Activated T-cell treated with anti-CD3 and anti-CD28 coated beads, Interleukin-2, amount 50 U/mL, for 72 hours (primary cell): ENCODE data around the gene NAALADL2. TPM values are rescaled to one million over a fixed set of nuclear protein-coding genes. Genes with fewer than 3 reads are reported as not detected.

Experiments
- ATAC-seq, 2 donors: fragments of 150-1000 bp; cut with Tn5 transposase; replicated peaks in 1 of 2; 2 replicates each; pipeline ENCODE4 v1.10.0; 2021; ENCODE audit warnings: moderate library complexity in 2 of 2, mild to moderate bottlenecking in 1 of 2
- DNase-seq, 2 donors: peaks; one replicate each; pipeline ENCODE4 v3.0.0; 2021 to 2022; ENCODE audit warnings: mixed read lengths in 1 of 2
- H3K27ac Mint-ChIP-seq: one replicate; pipeline ENCODE4 v1.8.0; 2022; ENCODE audit warnings: mild to moderate bottlenecking, moderate library complexity, mixed read lengths
- H3K27me3 Mint-ChIP-seq: one replicate; pipeline ENCODE4 v1.8.0; 2022; ENCODE audit warnings: low read depth, mixed read lengths
- H3K36me3 Mint-ChIP-seq, 2 donors: one replicate each; pipeline ENCODE4 v1.8.0; 2022; ENCODE audit warnings: mixed read lengths in 2 of 2, mild to moderate bottlenecking in 1 of 2; ENCODE audit not compliant: insufficient read depth in 2 of 2
- H3K4me1 Mint-ChIP-seq: one replicate; pipeline ENCODE4 v1.8.0; 2022; ENCODE audit warnings: low read depth, mixed read lengths
- H3K4me3 Mint-ChIP-seq, 2 donors: one replicate each; pipeline ENCODE4 v1.8.0; 2022; ENCODE audit warnings: mild to moderate bottlenecking in 2 of 2, mixed read lengths in 2 of 2, moderate library complexity in 2 of 2
- H3K9me3 Mint-ChIP-seq, 2 donors: one replicate each; pipeline ENCODE4 v1.8.0; 2022; ENCODE audit warnings: mixed read lengths in 2 of 2
- total RNA-seq, 2 donors: library from RNA; stranded (reverse); gene quantifications; one replicate each; pipeline ENCODE4 v1.2.3, GENCODE V29; 2022

Gene NAALADL2
- total RNA-seq, 2 donors from 2014 or later, result 0.58 TPM; not detected in 1

- Mint-ChIP-seq H3K9me3 (peaks cover 0 to 5% of the 10 kb centered on the region in 2 donors), H3K36me3 (no peaks in the 10 kb centered on the region), H3K27me3 (no peaks in the 10 kb centered on the region), H3K4me3 (no peak overlapping the region), H3K4me1 (no peaks in the 10 kb centered on the region), H3K27ac (no peak overlapping the region)
- ATAC-seq, result no peak
- DNase-seq, result no peak
These were observed 693.8 kb downstream of the NAALADL2 start for GRCh38 chr3:175552929-175553328.

DNA sequence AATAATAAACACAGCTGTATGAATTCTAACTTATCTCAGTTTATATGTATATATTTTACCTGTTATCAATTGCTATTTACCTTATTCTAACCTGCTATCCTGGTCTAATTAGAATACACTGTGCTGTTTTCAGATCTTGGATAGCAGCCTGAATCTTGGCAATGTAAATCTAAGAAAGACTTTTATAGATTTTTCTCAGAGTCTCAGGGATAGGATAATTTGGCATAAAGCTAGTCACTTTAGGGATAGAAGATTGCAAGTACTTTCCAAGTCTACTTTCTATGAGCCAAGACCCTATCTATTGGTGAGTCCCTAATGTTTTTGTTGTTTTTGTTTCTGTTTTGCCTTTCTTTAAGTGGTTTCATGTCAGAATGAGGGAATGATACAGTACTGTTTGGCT, 695.7 kb downstream of the NAALADL2 start:
- no peak overlapping the region for H3K27ac Mint-ChIP-seq
- no peaks in the 10 kb centered on the region for H3K36me3 Mint-ChIP-seq
- ATAC-seq, result no peak
- H3K27me3 Mint-ChIP-seq, result no peaks in the 10 kb centered on the region
- peaks cover 3 to 8% of the 10 kb centered on the region in 2 donors for H3K9me3 Mint-ChIP-seq
- H3K4me3 Mint-ChIP-seq, result no peak overlapping the region
- DNase-seq, result no peak
- no peaks in the 10 kb centered on the region for H3K4me1 Mint-ChIP-seq

DNA sequence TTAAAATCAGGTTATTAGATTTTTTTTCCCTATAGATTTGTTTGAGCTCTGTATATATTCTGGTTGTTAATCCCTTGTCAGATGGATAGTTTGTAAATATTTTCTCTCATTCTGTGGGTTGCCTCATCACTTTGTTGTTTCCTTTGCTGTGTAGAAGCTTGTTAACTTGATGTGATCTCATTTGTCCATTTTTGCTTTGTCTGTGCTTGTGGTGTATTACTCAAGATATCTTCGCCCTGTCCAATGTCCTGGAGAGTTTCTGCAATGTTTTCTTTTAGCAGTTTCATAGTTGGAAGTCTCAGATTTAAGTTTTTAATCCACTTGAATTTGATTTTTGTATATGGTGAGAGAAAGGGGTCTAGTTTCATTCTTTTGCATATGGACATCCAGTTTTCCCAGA, 699.1 kb downstream of the NAALADL2 start:
- DNase-seq (no peak), ATAC-seq (no peak)
- H3K4me1 Mint-ChIP-seq, result no peaks in the 10 kb centered on the region
- H3K27ac Mint-ChIP-seq, result no peak overlapping the region
- no peaks in the 10 kb centered on the region for H3K36me3 Mint-ChIP-seq
- no peak overlapping the region for H3K4me3 Mint-ChIP-seq
- H3K27me3 Mint-ChIP-seq, result no peaks in the 10 kb centered on the region
- peaks cover 4 to 11% of the 10 kb centered on the region in 2 donors for H3K9me3 Mint-ChIP-seq

DNA sequence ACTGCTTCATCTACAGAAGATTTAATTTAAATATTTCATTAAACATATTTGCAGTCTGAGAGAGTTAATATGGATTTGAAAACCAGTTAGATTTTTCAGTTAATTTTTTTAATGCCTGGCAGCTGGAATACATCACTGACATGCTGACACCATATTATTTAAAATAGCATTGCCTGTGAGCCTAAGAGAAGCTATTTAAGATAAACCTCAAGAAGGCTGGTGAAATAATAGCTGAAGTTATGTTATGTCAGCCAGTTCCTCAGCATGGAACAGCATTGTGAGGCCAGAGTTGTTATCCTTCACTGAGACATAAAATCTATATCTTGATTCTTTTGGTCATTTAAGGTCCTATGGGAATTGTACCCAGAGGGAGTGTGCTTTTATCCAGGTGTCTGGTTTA, 705.2 kb downstream of the NAALADL2 start:
- H3K4me3 Mint-ChIP-seq, result no peak overlapping the region
- no peaks in the 10 kb centered on the region for H3K36me3 Mint-ChIP-seq
- DNase-seq (no peak), ATAC-seq (no peak)
- H3K9me3 Mint-ChIP-seq, result peaks cover 3 to 6% of the 10 kb centered on the region in 2 donors
- no peak overlapping the region for H3K27ac Mint-ChIP-seq
- H3K4me1 Mint-ChIP-seq, result no peaks in the 10 kb centered on the region
- no peaks in the 10 kb centered on the region for H3K27me3 Mint-ChIP-seq

- H3K4me1 Mint-ChIP-seq, result no peaks in the 10 kb centered on the region
- ATAC-seq (no peak), DNase-seq (no peak)
- peaks cover 0 to 2% of the 10 kb centered on the region in 2 donors for H3K9me3 Mint-ChIP-seq
- H3K4me3 Mint-ChIP-seq, result no peak overlapping the region
- no peaks in the 10 kb centered on the region for H3K36me3 Mint-ChIP-seq
- no peak overlapping the region for H3K27ac Mint-ChIP-seq
- H3K27me3 Mint-ChIP-seq, result no peaks in the 10 kb centered on the region
These were observed 712.0 kb downstream of the NAALADL2 start for GRCh38 chr3:175571096-175571495.

- H3K27ac Mint-ChIP-seq, result no peak overlapping the region
- H3K4me3 Mint-ChIP-seq, result no peak overlapping the region
- H3K4me1 Mint-ChIP-seq, result no peaks in the 10 kb centered on the region
- no peaks in the 10 kb centered on the region for H3K27me3 Mint-ChIP-seq
- H3K36me3 Mint-ChIP-seq, result no peaks in the 10 kb centered on the region
- peaks cover 0 to 2% of the 10 kb centered on the region in 2 donors for H3K9me3 Mint-ChIP-seq
- DNase-seq (no peak), ATAC-seq (no peak)
These were observed 714.1 kb downstream of the NAALADL2 start for GRCh38 chr3:175573226-175573625.

DNA sequence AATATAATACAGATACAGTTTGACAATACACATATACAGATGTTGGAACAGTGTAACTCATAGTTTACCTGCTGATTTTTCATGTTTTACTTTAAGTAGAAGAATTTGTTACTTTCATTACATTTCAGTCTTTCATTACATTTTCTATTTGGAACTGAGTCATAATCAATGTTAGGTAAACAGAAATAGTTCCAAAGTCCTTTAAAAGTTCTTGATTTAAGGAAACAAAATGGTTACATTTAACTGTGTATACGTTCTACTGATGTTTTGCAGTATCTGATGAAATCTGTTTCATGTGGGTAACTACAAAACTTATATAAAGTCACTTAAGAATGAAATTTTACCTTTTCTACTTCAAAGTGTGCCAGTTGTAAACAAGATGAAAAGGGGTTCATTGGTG, 721.2 kb downstream of the NAALADL2 start:
- H3K9me3 Mint-ChIP-seq, result no peaks in the 10 kb centered on the region
- DNase-seq (no peak), ATAC-seq (no peak)
- no peaks in the 10 kb centered on the region for H3K4me1 Mint-ChIP-seq
- H3K4me3 Mint-ChIP-seq, result no peak overlapping the region
- no peaks in the 10 kb centered on the region for H3K27me3 Mint-ChIP-seq
- H3K36me3 Mint-ChIP-seq, result no peaks in the 10 kb centered on the region
- H3K27ac Mint-ChIP-seq, result no peak overlapping the region

DNA sequence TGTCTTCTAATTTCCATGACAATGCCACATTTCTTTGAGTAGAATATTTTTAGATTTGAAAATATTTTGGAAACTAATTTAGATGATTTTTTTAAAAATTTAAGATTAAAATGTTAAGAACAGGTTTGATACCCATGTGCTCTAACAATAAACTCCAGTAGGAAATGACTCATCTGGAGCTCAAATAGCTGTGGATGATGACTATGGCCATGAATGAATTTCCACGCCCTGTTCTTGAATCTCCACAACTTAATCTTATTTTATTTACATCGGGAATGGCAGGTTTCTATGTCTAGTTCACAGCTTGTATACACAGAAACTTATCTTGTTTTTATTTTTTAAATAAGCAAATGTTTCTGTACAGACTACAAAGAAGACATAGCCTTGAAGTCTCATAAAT, 726.8 kb downstream of the NAALADL2 start:
- Mint-ChIP-seq H3K36me3 (no peaks in the 10 kb centered on the region), H3K27ac (no peak overlapping the region), H3K4me1 (no peaks in the 10 kb centered on the region), H3K9me3 (peaks cover 0 to 2% of the 10 kb centered on the region in 2 donors), H3K4me3 (no peak overlapping the region), H3K27me3 (no peaks in the 10 kb centered on the region)
- DNase-seq, result no peak
- no peak for ATAC-seq

DNA sequence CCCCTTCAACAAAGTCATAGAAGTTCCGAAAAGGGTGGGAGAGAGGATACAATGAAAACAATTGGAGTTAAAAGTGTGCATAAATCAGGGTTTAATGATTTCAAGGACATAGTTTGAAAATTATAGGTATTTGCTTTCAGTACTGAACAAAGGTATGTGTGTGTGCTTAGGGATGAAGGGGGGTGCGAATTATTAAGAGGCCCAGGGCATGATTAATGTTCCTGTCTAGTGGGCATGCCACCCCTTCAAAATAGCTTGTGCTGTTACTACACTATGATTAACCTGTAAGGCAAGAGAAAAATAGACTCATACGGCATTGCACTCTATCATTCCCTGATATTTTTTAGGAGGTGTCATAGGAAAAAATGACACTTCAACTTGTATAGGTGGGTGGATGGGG, 731.6 kb downstream of the NAALADL2 start:
- ATAC-seq, result no peak
- no peak for DNase-seq
- H3K9me3 Mint-ChIP-seq, result peaks cover 6 to 7% of the 10 kb centered on the region in 2 donors
- no peak overlapping the region for H3K4me3 Mint-ChIP-seq
- no peak overlapping the region for H3K27ac Mint-ChIP-seq
- H3K27me3 Mint-ChIP-seq, result no peaks in the 10 kb centered on the region
- H3K36me3 Mint-ChIP-seq, result peaks cover 0 to 2% of the 10 kb centered on the region in 2 donors
- no peaks in the 10 kb centered on the region for H3K4me1 Mint-ChIP-seq

- no peaks in the 10 kb centered on the region for H3K27me3 Mint-ChIP-seq
- H3K4me1 Mint-ChIP-seq, result no peaks in the 10 kb centered on the region
- no peak overlapping the region for H3K27ac Mint-ChIP-seq
- ATAC-seq (no peak), DNase-seq (no peak)
- no peak overlapping the region for H3K4me3 Mint-ChIP-seq
- H3K36me3 Mint-ChIP-seq, result peaks cover 0 to 2% of the 10 kb centered on the region in 2 donors
- H3K9me3 Mint-ChIP-seq, result peaks cover 6 to 7% of the 10 kb centered on the region in 2 donors
These were observed 732.2 kb downstream of the NAALADL2 start for GRCh38 chr3:175591375-175591774.

GRCh38 chr3:175593331-175593730, 734.2 kb downstream of the NAALADL2 start:
- no peaks in the 10 kb centered on the region for H3K27me3 Mint-ChIP-seq
- peaks cover 6 to 7% of the 10 kb centered on the region in 2 donors for H3K9me3 Mint-ChIP-seq
- H3K27ac Mint-ChIP-seq, result no peak overlapping the region
- no peak overlapping the region for H3K4me3 Mint-ChIP-seq
- peaks cover 0 to 2% of the 10 kb centered on the region in 2 donors for H3K36me3 Mint-ChIP-seq
- ATAC-seq, result no peak
- no peaks in the 10 kb centered on the region for H3K4me1 Mint-ChIP-seq
- DNase-seq, result no peak

DNA sequence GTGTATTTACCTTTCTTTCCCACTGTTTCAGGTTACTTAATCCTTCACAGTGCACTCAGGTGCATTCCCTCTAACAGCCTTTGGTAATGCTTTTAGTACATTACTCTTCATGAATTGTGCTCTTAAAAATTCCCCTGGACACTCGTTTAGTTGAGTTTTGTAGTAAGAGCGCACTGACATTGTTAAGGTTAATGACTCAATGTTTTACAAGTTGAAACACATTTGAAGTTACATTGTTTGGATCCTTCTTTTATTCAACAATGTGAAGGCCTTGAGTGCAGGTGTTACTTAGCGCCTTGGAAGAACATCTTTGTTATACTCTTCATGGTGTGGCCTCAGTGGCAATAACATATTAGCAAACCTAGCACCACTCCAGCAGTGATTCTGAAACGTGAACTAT, 739.6 kb downstream of the NAALADL2 start:
- H3K4me1 Mint-ChIP-seq, result no peaks in the 10 kb centered on the region

GRCh38 chr3:175601521-175601920, 742.4 kb downstream of the NAALADL2 start:
- no peaks in the 10 kb centered on the region for H3K4me1 Mint-ChIP-seq
- H3K36me3 Mint-ChIP-seq, result no peaks in the 10 kb centered on the region
- H3K9me3 Mint-ChIP-seq, result peaks cover 0 to 6% of the 10 kb centered on the region in 2 donors
- ATAC-seq (no peak), DNase-seq (no peak)
- H3K27me3 Mint-ChIP-seq, result no peaks in the 10 kb centered on the region
- no peak overlapping the region for H3K27ac Mint-ChIP-seq
- no peak overlapping the region for H3K4me3 Mint-ChIP-seq

More for the DNA sequence above, 739.6 kb downstream of the NAALADL2 start:
- Mint-ChIP-seq H3K4me3 (no peak overlapping the region), H3K36me3 (peaks cover 0 to 2% of the 10 kb centered on the region in 2 donors), H3K9me3 (peaks cover 7% of the 10 kb centered on the region in 2 donors), H3K27me3 (no peaks in the 10 kb centered on the region), H3K27ac (no peak overlapping the region)
- DNase-seq (no peak), ATAC-seq (no peak)

DNA sequence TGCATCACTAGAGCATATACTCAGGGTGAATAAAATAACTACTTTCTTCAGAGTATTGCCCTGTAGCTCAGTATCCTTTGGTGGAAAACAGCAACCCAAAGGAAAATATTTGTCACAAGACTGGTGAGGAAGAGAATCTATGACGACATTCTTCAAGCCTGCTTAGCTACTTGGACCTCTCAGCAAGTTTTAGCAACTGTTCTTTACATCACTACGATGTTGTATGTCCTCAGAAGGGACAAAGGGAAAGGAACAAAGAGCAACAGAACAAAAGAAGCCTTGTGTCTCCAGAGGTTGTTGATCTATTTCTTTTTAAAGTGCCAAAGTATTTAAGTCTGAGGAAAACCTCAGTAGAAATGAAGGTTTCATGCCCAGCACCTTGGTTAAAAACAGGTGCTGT, 746.7 kb downstream of the NAALADL2 start:
- H3K4me3 Mint-ChIP-seq, result no peak overlapping the region
- no peaks in the 10 kb centered on the region for H3K4me1 Mint-ChIP-seq
- H3K36me3 Mint-ChIP-seq, result no peaks in the 10 kb centered on the region
- no peak for DNase-seq
- H3K27me3 Mint-ChIP-seq, result no peaks in the 10 kb centered on the region
- H3K27ac Mint-ChIP-seq, result no peak overlapping the region
- H3K9me3 Mint-ChIP-seq, result peaks cover 2 to 4% of the 10 kb centered on the region in 2 donors
- no peak for ATAC-seq
